Subcutaneous abdominal adipose tissue (tissue), 5 donors: ENCODE results near the gene PTGDS.
"Not testable (repeated sequence)": the region's sequence is repeated elsewhere in the genome, so short reads cannot be mapped to it uniquely, and the experiment has no call there.

Experiments used
- H3K27ac ChIP-seq: one replicate; pipeline ENCODE4 v1.7.0; 2013; ENCODE audit warnings: low read depth, mild to moderate bottlenecking, inconsistent platforms, low read length, moderate library complexity
- H3K27me3 ChIP-seq, 5 donors: one replicate each; pipeline ENCODE4 v1.7.0; 2013; ENCODE audit warnings: low read length in 5 of 5, inconsistent platforms in 1 of 5; ENCODE audit not compliant: control insufficient read depth in 5 of 5, insufficient read depth in 4 of 5
- H3K36me3 ChIP-seq, 5 donors: one replicate each; pipeline ENCODE4 v1.7.0; 2013; ENCODE audit warnings: low read length in 5 of 5; ENCODE audit not compliant: control insufficient read depth in 5 of 5, insufficient read depth in 5 of 5
- H3K4me1 ChIP-seq, 5 donors: one replicate each; pipeline ENCODE4 v1.7.0; 2013; ENCODE audit warnings: low read length in 5 of 5, mild to moderate bottlenecking in 3 of 5, moderate library complexity in 1 of 5; ENCODE audit not compliant: control insufficient read depth in 5 of 5, insufficient read depth in 5 of 5
- H3K4me3 ChIP-seq, 5 donors: one replicate each; pipeline ENCODE4 v1.7.0; 2013; ENCODE audit warnings: low read length in 5 of 5, low read depth in 1 of 5
- H3K9ac ChIP-seq, 5 donors: one replicate each; pipeline ENCODE4 v1.7.0; 2013; ENCODE audit warnings: low read length in 5 of 5, mild to moderate bottlenecking in 4 of 5, moderate library complexity in 3 of 5
- H3K9me3 ChIP-seq, 5 donors: one replicate each; pipeline ENCODE4 v1.7.0; 2013; ENCODE audit warnings: low read length in 5 of 5; ENCODE audit not compliant: control insufficient read depth in 5 of 5
- donor health status: healthy.
- donor health status: healthy.
- donor health status: healthy.
- donor health status: healthy.
- donor health status: healthy.

Gene PTGDS

GRCh38 chr9:136997371-136997770, 20.1 kb downstream of the PTGDS start:
- H3K4me1 ChIP-seq, result peaks cover 1 to 49% (median 35%) of the 10 kb centered on the region in 5 donors
- peaks cover 8 to 23% (median 21%) of the 10 kb centered on the region in 5 donors for H3K27me3 ChIP-seq

DNA sequence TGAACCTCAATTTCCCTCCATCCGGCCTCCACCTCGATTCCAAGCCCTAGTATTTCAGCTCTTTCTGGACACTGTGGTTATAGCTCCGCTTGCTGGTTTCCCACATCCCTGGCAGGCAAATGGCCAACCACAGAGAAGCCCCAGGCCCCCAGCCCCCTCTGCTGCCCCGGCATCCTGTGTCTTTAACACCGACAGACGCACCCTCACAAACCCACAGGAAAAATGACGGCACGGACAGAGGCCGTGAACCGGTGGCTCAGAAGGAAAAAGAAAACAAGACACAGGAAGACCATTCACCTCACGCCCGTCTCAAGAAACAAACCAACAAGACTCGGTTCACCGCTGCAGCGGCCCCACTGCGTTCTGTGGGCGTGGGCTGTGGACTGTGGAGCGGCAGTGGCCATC, 20.5 kb downstream of the PTGDS start:
- peak overlapping the region in 1 of 5 donors; percentile 28 for H3K9ac ChIP-seq
- peaks cover 1 to 45% (median 30%) of the 10 kb centered on the region in 5 donors for H3K4me1 ChIP-seq
- H3K27me3 ChIP-seq, result peaks cover 8 to 23% (median 21%) of the 10 kb centered on the region in 5 donors
- no peak overlapping the region for H3K4me3 ChIP-seq
- H3K9me3 ChIP-seq, result no peaks in the 10 kb centered on the region
- no peak overlapping the region for H3K27ac ChIP-seq
- peaks cover 0 to 7% (median 4%) of the 10 kb centered on the region in 5 donors for H3K36me3 ChIP-seq

More at GRCh38 chr9:136997371-136997770, 20.1 kb downstream of the PTGDS start:
- no peak overlapping the region for H3K9ac ChIP-seq
- H3K27ac ChIP-seq, result no peak overlapping the region
- no peak overlapping the region for H3K4me3 ChIP-seq
- H3K36me3 ChIP-seq, result peaks cover 0 to 7% (median 4%) of the 10 kb centered on the region in 5 donors
- H3K9me3 ChIP-seq, result no peaks in the 10 kb centered on the region

- H3K27me3 ChIP-seq, result peaks cover 0 to 19% (median 13%) of the 10 kb centered on the region in 5 donors
- peaks cover 0 to 3% (median 0%) of the 10 kb centered on the region in 5 donors for H3K9me3 ChIP-seq
- peak overlapping the region in 2 of 5 donors; percentile 35 to 45 for H3K9ac ChIP-seq
- no peak overlapping the region for H3K4me3 ChIP-seq
- no peaks in the 10 kb centered on the region for H3K36me3 ChIP-seq
- no peak overlapping the region for H3K27ac ChIP-seq
- peaks cover 0 to 29% (median 17%) of the 10 kb centered on the region in 5 donors for H3K4me1 ChIP-seq
Observed at GRCh38 chr9:137000177-137000930, 23.1 kb downstream of the PTGDS start.

- Histone ChIP-seq H3K9me3 (peaks cover 0 to 3% (median 0%) of the 10 kb centered on the region in 5 donors), H3K9ac (no peak overlapping the region), H3K27me3 (peaks cover 0 to 6% (median 1%) of the 10 kb centered on the region in 5 donors), H3K4me3 (no peak overlapping the region), H3K27ac (no peak overlapping the region), H3K4me1 (peaks cover 0 to 13% (median 5%) of the 10 kb centered on the region in 5 donors), H3K36me3 (no peaks in the 10 kb centered on the region)
Observed at GRCh38 chr9:137001857-137002645, 24.7 kb downstream of the PTGDS start.

- H3K9ac ChIP-seq, result no peak overlapping the region
Observed at GRCh38 chr9:137002646-137003041, 25.3 kb downstream of the PTGDS start.

GRCh38 chr9:137004285-137004684, 27.0 kb downstream of the PTGDS start:
- not testable (repeated sequence) for H3K9ac ChIP-seq, H3K9me3 ChIP-seq, H3K27me3 ChIP-seq, H3K27ac ChIP-seq, H3K4me3 ChIP-seq
- H3K36me3 ChIP-seq, result peaks cover 0 to 16% (median 9%) of the 10 kb centered on the region in 5 donors
- H3K4me1 ChIP-seq, result peaks cover 0 to 13% (median 5%) of the 10 kb centered on the region in 5 donors

More at GRCh38 chr9:137002646-137003041, 25.3 kb downstream of the PTGDS start:
- no peak overlapping the region for H3K27ac ChIP-seq
- H3K4me1 ChIP-seq, result peaks cover 0 to 13% (median 5%) of the 10 kb centered on the region in 5 donors
- H3K27me3 ChIP-seq, result no peaks in the 10 kb centered on the region
- H3K9me3 ChIP-seq, result peaks cover 0 to 3% (median 0%) of the 10 kb centered on the region in 5 donors
- no peak overlapping the region for H3K4me3 ChIP-seq
- H3K36me3 ChIP-seq, result peaks cover 0 to 4% (median under 1%) of the 10 kb centered on the region in 5 donors

GRCh38 chr9:137006116-137007003, 29.1 kb downstream of the PTGDS start:
- no peaks in the 10 kb centered on the region for H3K27me3 ChIP-seq
- H3K9me3 ChIP-seq, result peaks cover 0 to 3% (median 0%) of the 10 kb centered on the region in 5 donors
- no peak overlapping the region for H3K9ac ChIP-seq
- no peak overlapping the region for H3K4me3 ChIP-seq
- H3K27ac ChIP-seq, result no peak overlapping the region
- peaks cover 0 to 30% (median 17%) of the 10 kb centered on the region in 5 donors for H3K36me3 ChIP-seq
- peaks cover 0 to 3% (median 0%) of the 10 kb centered on the region in 5 donors for H3K4me1 ChIP-seq

- Histone ChIP-seq H3K9me3 (peaks cover 0 to 3% (median 0%) of the 10 kb centered on the region in 5 donors), H3K27ac (no peak overlapping the region), H3K4me3 (no peak overlapping the region), H3K36me3 (peaks cover 0 to 38% (median 25%) of the 10 kb centered on the region in 5 donors), H3K9ac (no peak overlapping the region), H3K4me1 (no peaks in the 10 kb centered on the region), H3K27me3 (no peaks in the 10 kb centered on the region)
Observed at GRCh38 chr9:137007108-137007815, 30.0 kb downstream of the PTGDS start.

- peaks cover 0 to 3% (median 0%) of the 10 kb centered on the region in 5 donors for H3K9me3 ChIP-seq
- H3K9ac ChIP-seq, result no peak overlapping the region
- H3K27ac ChIP-seq, result no peak overlapping the region
- H3K4me3 ChIP-seq, result no peak overlapping the region
- H3K4me1 ChIP-seq, result no peaks in the 10 kb centered on the region
- peaks cover 0 to 44% (median 30%) of the 10 kb centered on the region in 5 donors for H3K36me3 ChIP-seq
- no peaks in the 10 kb centered on the region for H3K27me3 ChIP-seq
Observed at GRCh38 chr9:137007816-137008270, 30.5 kb downstream of the PTGDS start.
